Astrocyte of the spinal cord (primary cell): Measurements from ENCODE around the gene PID1.
A peak's percentile ranks its signal among the peaks of the same experiment; 100 is the strongest.

Experiments
- DNase-seq: peaks from one replicate; pipeline ENCODE4 v3.0.0; 2011; ENCODE audit warnings: low read depth, low spot score
- H3K4me3 ChIP-seq: 2 replicates; pipeline ENCODE4 v1.5.1; 2011; ENCODE audit warnings: low read depth, mild to moderate bottlenecking, low read length, moderate library complexity
- CTCF ChIP-seq: IDR thresholded peaks from 2 replicates; pipeline ENCODE4 v1.5.1; 2012; ENCODE audit warnings: low read depth, mild to moderate bottlenecking, low read length, inconsistent platforms
- in situ Hi-C: cut with HindIII; loops from 2 replicates; pipeline ENCODE4 v1.10.0; 2017; ENCODE audit warnings: low sequenced_read_pairs

The PID1 gene

GRCh38 chr2:229050133-229050532, 221.0 kb downstream of the PID1 start:
- H3K4me3 ChIP-seq = no peak overlapping the region
- TF ChIP-seq CTCF = no peak
- in situ Hi-C loops = no loop called here
- no peak for DNase-seq

GRCh38 chr2:229048134-229048533, 223.0 kb downstream of the PID1 start:
- no peak for TF ChIP-seq CTCF
- in situ Hi-C loops = no loop called here
- no peak overlapping the region for H3K4me3 ChIP-seq
- DNase-seq = no peak

- TF ChIP-seq CTCF = no peak
- no peak for DNase-seq
- in situ Hi-C loops = no loop called here
- no peak overlapping the region for H3K4me3 ChIP-seq
These were observed 225.4 kb downstream of the PID1 start for GRCh38 chr2:229045671-229046070.

- no peak overlapping the region for H3K4me3 ChIP-seq
- in situ Hi-C loops = no loop called here
- no peak for TF ChIP-seq CTCF
- DNase-seq = peak; percentile 23
These were observed 226.5 kb downstream of the PID1 start for GRCh38 chr2:229044581-229044980.

GRCh38 chr2:229043681-229044080, 227.4 kb downstream of the PID1 start:
- DNase-seq = no peak
- no peak overlapping the region for H3K4me3 ChIP-seq
- no peak for TF ChIP-seq CTCF
- in situ Hi-C loops = no loop called here

GRCh38 chr2:229042349-229042748, 228.7 kb downstream of the PID1 start:
- in situ Hi-C loops = no loop called here
- no peak for DNase-seq
- no peak overlapping the region for H3K4me3 ChIP-seq
- TF ChIP-seq CTCF = no peak

- no peak overlapping the region for H3K4me3 ChIP-seq
- TF ChIP-seq CTCF = no peak
- no peak for DNase-seq
- in situ Hi-C loops = no loop called here
These were observed 229.4 kb downstream of the PID1 start for GRCh38 chr2:229041691-229042090.
